IMR-90 (cell line): ENCODE results near the gene DCLK1. TPM values are rescaled to one million over a fixed set of nuclear protein-coding genes. Genes with fewer than 3 reads are reported as not detected.

ENCODE experiments used
- ATAC-seq: fragments of 200-7000 bp; cut with Tn5 transposase; 2 replicates; pipeline ENCODE4 v1.9.1; 2020; ENCODE audit warnings: low read depth, mild to moderate bottlenecking, moderate library complexity
- BruUV-seq: library from RNA; stranded (reverse); fragments of 400-500 nt; replicated peaks from 2 replicates; lab custom pipeline; 2021; lab: Mats Ljungman, UMichigan
- CTCF ChIA-PET: fragments of 300-600 bp; formaldehyde crosslinking; extraction: SDS; loops from one replicate; lab custom pipeline; 2021; ENCODE audit warnings: antibody characterized with exemption; lab: Yijun Ruan, JAX
- POLR2A ChIA-PET: fragments of 300-600 bp; sonication (Branson Sonifier 250); formaldehyde crosslinking; loops from one replicate; lab custom pipeline; 2022; ENCODE audit warnings: antibody characterized with exemption; ENCODE audit not compliant: unreplicated experiment; lab: Charles Lee
- DNase-seq: peaks from one replicate; pipeline ENCODE4 v3.0.0; 2013
- H2AFZ ChIP-seq: replicated peaks from 2 replicates; pipeline ENCODE3; 2013; ENCODE audit warnings: low read length, mild to moderate bottlenecking; ENCODE audit not compliant: poor library complexity
- H2AK5ac ChIP-seq: 2 replicates; pipeline ENCODE4 v1.6.1; 2013; ENCODE audit warnings: low read depth, low read length, inconsistent platforms
- H2AK9ac ChIP-seq: replicated peaks from 2 replicates; pipeline ENCODE3; 2013; ENCODE audit warnings: mild to moderate bottlenecking, low read depth, low read length, moderate library complexity; ENCODE audit not compliant: poor library complexity
- H2BK120ac ChIP-seq: 2 replicates; pipeline ENCODE4 v1.6.1; 2013; ENCODE audit warnings: low read depth, low read length, inconsistent platforms
- H2BK15ac ChIP-seq: 3 replicates; pipeline ENCODE4 v1.6.1; 2013; ENCODE audit warnings: low read depth, low read length, inconsistent platforms
- H2BK20ac ChIP-seq: 2 replicates; pipeline ENCODE4 v1.6.1; 2013; ENCODE audit warnings: low read depth, mild to moderate bottlenecking, inconsistent platforms, low read length, moderate library complexity
- H2BK5ac ChIP-seq: 2 replicates; pipeline ENCODE4 v1.6.1; 2013; ENCODE audit warnings: mild to moderate bottlenecking, low read depth, low read length, inconsistent platforms; ENCODE audit not compliant: poor library complexity, severe bottlenecking
- H3K14ac ChIP-seq: replicated peaks from 2 replicates; pipeline ENCODE4 v1.6.1; 2013; ENCODE audit warnings: low read depth, low read length, inconsistent platforms
- H3K18ac ChIP-seq: 2 replicates; pipeline ENCODE4 v1.6.1; 2013; ENCODE audit warnings: low read depth, low read length, control low read depth
- H3K23ac ChIP-seq: 2 replicates; pipeline ENCODE4 v1.6.1; 2013; ENCODE audit warnings: low read depth, low read length, inconsistent platforms
- H3K27ac ChIP-seq: 2 replicates; pipeline ENCODE4 v1.5.1; 2013; ENCODE audit warnings: mild to moderate bottlenecking, control low read depth, low read length; ENCODE audit not compliant: insufficient read depth
- H3K27me3 ChIP-seq: 2 replicates; pipeline ENCODE4 v1.6.1; 2013; ENCODE audit warnings: low read length; ENCODE audit not compliant: control insufficient read depth, insufficient read depth
- H3K36me3 ChIP-seq: 2 replicates; pipeline ENCODE4 v1.6.1; 2013; ENCODE audit warnings: low read length, mixed read lengths; ENCODE audit not compliant: control insufficient read depth, insufficient read depth
- H3K4ac ChIP-seq: 2 replicates; pipeline ENCODE4 v1.6.1; 2013; ENCODE audit warnings: low read depth, low read length, inconsistent platforms
- H3K4me1 ChIP-seq: 2 replicates; pipeline ENCODE4 v1.6.1; 2013; ENCODE audit warnings: low read length, mixed read lengths; ENCODE audit not compliant: control insufficient read depth, insufficient read depth
- H3K4me2 ChIP-seq: 2 replicates; pipeline ENCODE4 v1.6.1; 2013; ENCODE audit warnings: low read depth, mild to moderate bottlenecking, control low read depth, low read length, moderate library complexity
- H3K4me3 ChIP-seq: 2 replicates; pipeline ENCODE4 v1.5.1; 2013; ENCODE audit warnings: low read depth, mild to moderate bottlenecking, control low read depth, low read length, moderate library complexity; ENCODE audit not compliant: insufficient read depth
- H3K56ac ChIP-seq: 2 replicates; pipeline ENCODE4 v1.6.1; 2013; ENCODE audit warnings: low read length, inconsistent platforms; ENCODE audit not compliant: insufficient read depth; ENCODE audit errors: extremely low read depth
- H3K79me1 ChIP-seq, 2 experiments: 2 replicates each; pipeline ENCODE4 v1.6.1; 2013; ENCODE audit warnings: low read length in 2 of 2, inconsistent platforms in 1 of 2, low read depth in 1 of 2
- H3K9ac ChIP-seq: 2 replicates; pipeline ENCODE4 v1.6.1; 2013; ENCODE audit warnings: low read depth, low read length, control low read depth
- H3K9me1 ChIP-seq: 2 replicates; pipeline ENCODE4 v1.6.1; 2013; ENCODE audit warnings: low read length, inconsistent platforms; ENCODE audit not compliant: insufficient read depth
- H3K9me3 ChIP-seq: 2 replicates; pipeline ENCODE4 v1.6.1; 2013; ENCODE audit warnings: low read length; ENCODE audit not compliant: control insufficient read depth, insufficient read depth
- H4K20me1 ChIP-seq: 2 replicates; pipeline ENCODE4 v1.6.1; 2013; ENCODE audit warnings: low read length, inconsistent platforms; ENCODE audit not compliant: insufficient read depth
- H4K5ac ChIP-seq: 2 replicates; pipeline ENCODE4 v1.6.1; 2013; ENCODE audit warnings: mild to moderate bottlenecking, low read depth, low read length, control low read depth
- H4K8ac ChIP-seq, 2 experiments: 2 replicates each; pipeline ENCODE4 v1.6.1; 2013; ENCODE audit warnings: low read depth in 2 of 2, low read length in 2 of 2, control low read depth in 1 of 2, inconsistent platforms in 1 of 2
- H4K91ac ChIP-seq: 2 replicates; pipeline ENCODE4 v1.6.1; 2013; ENCODE audit warnings: low read depth, low read length, inconsistent platforms; ENCODE audit not compliant: insufficient read depth
- BHLHE40 ChIP-seq: fragments of 150-350 bp; IDR thresholded peaks from 2 replicates; pipeline ENCODE4 v1.6.1; 2016; ENCODE audit warnings: mild to moderate bottlenecking, low read depth, low read length
- CEBPB ChIP-seq: IDR thresholded peaks from 2 replicates; pipeline ENCODE4 v1.6.1; 2012; ENCODE audit warnings: low read depth, low read length, improper control_type of control experiment
- FOS ChIP-seq: fragments of 150-350 bp; IDR thresholded peaks from 2 replicates; pipeline ENCODE4 v1.6.1; 2016; ENCODE audit warnings: low read depth, low read length
- MAFK ChIP-seq: IDR thresholded peaks from 2 replicates; pipeline ENCODE4 v1.6.1; 2012; ENCODE audit warnings: low read depth, low read length, improper control_type of control experiment
- MAZ ChIP-seq: IDR thresholded peaks from 2 replicates; pipeline ENCODE4 v1.6.1; 2012; ENCODE audit warnings: low read depth, mild to moderate bottlenecking, low read length, improper control_type of control experiment, moderate library complexity, borderline replicate concordance
- MXI1 ChIP-seq: IDR thresholded peaks from 2 replicates; pipeline ENCODE4 v1.6.1; 2012; ENCODE audit warnings: low read depth, mild to moderate bottlenecking, low read length, moderate library complexity, borderline replicate concordance
- NFE2L2 ChIP-seq: fragments of 150-350 bp; IDR thresholded peaks from 2 replicates; pipeline ENCODE4 v1.6.1; 2016; ENCODE audit warnings: low read depth, mild to moderate bottlenecking, low read length
- RAD21 ChIP-seq: IDR thresholded peaks from 2 replicates; pipeline ENCODE4 v1.6.1; 2012; ENCODE audit warnings: low read length, improper control_type of control experiment
- RCOR1 ChIP-seq: IDR thresholded peaks from 2 replicates; pipeline ENCODE4 v1.6.1; 2012; ENCODE audit warnings: mild to moderate bottlenecking, low read length, improper control_type of control experiment; ENCODE audit not compliant: insufficient replicate concordance
- RFX5 ChIP-seq: IDR thresholded peaks from 2 replicates; pipeline ENCODE4 v1.8.0; 2012; ENCODE audit warnings: low read depth, mild to moderate bottlenecking, low read length, moderate library complexity
- SMC3 ChIP-seq: fragments of 150-350 bp; IDR thresholded peaks from 2 replicates; pipeline ENCODE4 v1.6.1; 2016; ENCODE audit warnings: low read depth, mild to moderate bottlenecking, antibody characterized with exemption, low read length, moderate library complexity
- WGBS, 2 experiments: methylation state at CpG; one replicate each; pipeline versions ENCODE4 v1.1.5 to v1.1.7; 2013; ENCODE audit warnings: missing lambda C conversion rate in 2 of 2; ENCODE audit not compliant: insufficient read length in 1 of 2; ENCODE audit errors: extremely low coverage in 2 of 2; 5-methylcytosine and 5-hydroxymethylcytosine counted together
- dilution Hi-C: fragments of 300-500 bp; cut with HindIII; formaldehyde crosslinking; loops from one replicate; pipeline ENCODE4 v1.14.3; 2018; ENCODE audit warnings: low sequenced_read_pairs; ENCODE audit not compliant: unreplicated experiment
- in situ Hi-C: fragments of 300-500 bp; cut with MboI; formaldehyde crosslinking; loops from 3 replicates; pipeline ENCODE4 v1.14.3; 2019; ENCODE audit warnings: low sequenced_read_pairs, inconsistent platforms, mixed read lengths
- intact Hi-C: fragments of 100-400 bp; cut with micrococcal nuclease; formaldehyde crosslinking; loops from 2 replicates; pipeline ENCODE4 v1.10.0; 2022
- polyA plus RNA-seq, 3 experiments: library from polyadenylated mRNA; depleted of rRNA; stranded (reverse); fragments of >200 nt; gene quantifications; 2 replicates each; pipeline ENCODE4 v1.2.3, GENCODE V29; 2012; ENCODE audit warnings: low replicate concordance in 1 of 3
- total RNA-seq: library from RNA; depleted of rRNA; stranded (reverse); fragments of >200 nt; gene quantifications from 2 replicates; pipeline ENCODE4 v1.2.3, GENCODE V29; 2012
- TF ChIP-seq, protein P1 (sequence below): conservative IDR thresholded peaks from 2 replicates; pipeline ENCODE4 v1.5.1; 2012; ENCODE audit warnings: mild to moderate bottlenecking, low read depth, low read length, improper control_type of control experiment
- TF ChIP-seq, protein P2 (sequence below): fragments of 150-350 bp; IDR thresholded peaks from 2 replicates; pipeline ENCODE4 v1.6.1; 2016; ENCODE audit warnings: low read depth, mild to moderate bottlenecking, low read length, moderate library complexity, borderline replicate concordance
- TF ChIP-seq, protein P3 (sequence below): fragments of 150-350 bp; IDR thresholded peaks from 2 replicates; pipeline ENCODE4 v1.6.1; 2017; ENCODE audit warnings: mild to moderate bottlenecking, antibody characterized with exemption, low read length, low read depth

DCLK1 gene
- total and polyA plus RNA-seq, 2 of the 4 experiments (the other 2 are of a cell fraction), result under 0.01 to 0.02 TPM

DNA sequence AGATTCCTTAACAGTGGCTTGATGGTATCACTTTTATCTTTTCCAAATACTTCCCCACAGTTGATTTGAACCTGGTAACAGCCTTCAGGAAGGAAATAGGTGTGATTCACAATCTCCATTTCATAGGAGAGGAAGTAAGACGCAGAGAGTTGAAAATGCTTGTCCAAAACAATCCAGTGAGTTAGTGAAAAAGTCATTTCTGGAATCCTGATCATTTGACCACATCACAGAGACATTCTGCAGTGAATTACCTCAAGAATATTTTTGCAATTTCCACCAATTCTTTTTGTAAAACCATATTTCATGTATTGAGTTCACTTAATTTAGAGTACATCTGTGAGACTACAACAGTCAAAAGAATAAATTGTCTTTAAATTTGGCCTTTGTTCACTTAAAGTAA lies 292.8 kb downstream of the DCLK1 start:
- H2BK15ac ChIP-seq, result peak overlapping the region; percentile 47; the same call in 1 of the 3 replicates
- no peak overlapping the region for H3K56ac ChIP-seq
- no peak overlapping the region for H2AK9ac ChIP-seq
- BruUV-seq, result no TSS peak
- peak overlapping the region; percentile 99 for H2BK20ac ChIP-seq
- no peak overlapping the region for H4K5ac ChIP-seq
- ChIA-PET POLR2A (no interaction called here), CTCF (no interaction called here)
- no peak overlapping the region for H3K27ac ChIP-seq
- H3K9me3 ChIP-seq, result no peaks in the 10 kb centered on the region
- in situ Hi-C loops (no loop called here), dilution Hi-C loops (no loop called here), intact Hi-C loops (no loop called here)
- no peaks in the 10 kb centered on the region for H4K20me1 ChIP-seq
- peak overlapping the region; percentile 82; the same call in 1 of the 2 replicates for H3K23ac ChIP-seq
- H3K18ac ChIP-seq, result no peak overlapping the region
- no peak overlapping the region for H3K4me2 ChIP-seq
- no peak overlapping the region for H3K4me3 ChIP-seq
- peak overlapping the region; percentile 91; the same call in 1 of the 2 replicates for H3K14ac ChIP-seq
- DNase-seq (peak; percentile 85), ATAC-seq (peak; percentile 86)
- no peaks in the 10 kb centered on the region for H3K27me3 ChIP-seq
- peak overlapping the region; percentile 58 to 88 for H4K8ac ChIP-seq
- H2AK5ac ChIP-seq, result no peak overlapping the region
- H2BK120ac ChIP-seq, result peak overlapping the region; percentile 98
- H3K9ac ChIP-seq, result no peak overlapping the region
- H3K36me3 ChIP-seq, result no peaks in the 10 kb centered on the region
- H2AFZ ChIP-seq, result no peak overlapping the region
- 0 out of 2 replicates have a peak, but pooled peaks cover 1% of the 10 kb centered on the region for H3K9me1 ChIP-seq
- H3K79me1 ChIP-seq, result no peaks in the 10 kb centered on the region
- TF ChIP-seq, protein P1, sequence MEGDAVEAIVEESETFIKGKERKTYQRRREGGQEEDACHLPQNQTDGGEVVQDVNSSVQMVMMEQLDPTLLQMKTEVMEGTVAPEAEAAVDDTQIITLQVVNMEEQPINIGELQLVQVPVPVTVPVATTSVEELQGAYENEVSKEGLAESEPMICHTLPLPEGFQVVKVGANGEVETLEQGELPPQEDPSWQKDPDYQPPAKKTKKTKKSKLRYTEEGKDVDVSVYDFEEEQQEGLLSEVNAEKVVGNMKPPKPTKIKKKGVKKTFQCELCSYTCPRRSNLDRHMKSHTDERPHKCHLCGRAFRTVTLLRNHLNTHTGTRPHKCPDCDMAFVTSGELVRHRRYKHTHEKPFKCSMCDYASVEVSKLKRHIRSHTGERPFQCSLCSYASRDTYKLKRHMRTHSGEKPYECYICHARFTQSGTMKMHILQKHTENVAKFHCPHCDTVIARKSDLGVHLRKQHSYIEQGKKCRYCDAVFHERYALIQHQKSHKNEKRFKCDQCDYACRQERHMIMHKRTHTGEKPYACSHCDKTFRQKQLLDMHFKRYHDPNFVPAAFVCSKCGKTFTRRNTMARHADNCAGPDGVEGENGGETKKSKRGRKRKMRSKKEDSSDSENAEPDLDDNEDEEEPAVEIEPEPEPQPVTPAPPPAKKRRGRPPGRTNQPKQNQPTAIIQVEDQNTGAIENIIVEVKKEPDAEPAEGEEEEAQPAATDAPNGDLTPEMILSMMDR, result no peak
- TF ChIP-seq, protein P2, sequence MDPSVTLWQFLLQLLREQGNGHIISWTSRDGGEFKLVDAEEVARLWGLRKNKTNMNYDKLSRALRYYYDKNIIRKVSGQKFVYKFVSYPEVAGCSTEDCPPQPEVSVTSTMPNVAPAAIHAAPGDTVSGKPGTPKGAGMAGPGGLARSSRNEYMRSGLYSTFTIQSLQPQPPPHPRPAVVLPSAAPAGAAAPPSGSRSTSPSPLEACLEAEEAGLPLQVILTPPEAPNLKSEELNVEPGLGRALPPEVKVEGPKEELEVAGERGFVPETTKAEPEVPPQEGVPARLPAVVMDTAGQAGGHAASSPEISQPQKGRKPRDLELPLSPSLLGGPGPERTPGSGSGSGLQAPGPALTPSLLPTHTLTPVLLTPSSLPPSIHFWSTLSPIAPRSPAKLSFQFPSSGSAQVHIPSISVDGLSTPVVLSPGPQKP, result no peak
- TF ChIP-seq FOS (no peak), MAZ (no peak), MXI1 (no peak), RFX5 (no peak), SMC3 (no peak), RCOR1 (no peak), CEBPB (no peak), RAD21 (no peak), NFE2L2 (no peak), BHLHE40 (no peak), MAFK (no peak)
- TF ChIP-seq, protein P3, sequence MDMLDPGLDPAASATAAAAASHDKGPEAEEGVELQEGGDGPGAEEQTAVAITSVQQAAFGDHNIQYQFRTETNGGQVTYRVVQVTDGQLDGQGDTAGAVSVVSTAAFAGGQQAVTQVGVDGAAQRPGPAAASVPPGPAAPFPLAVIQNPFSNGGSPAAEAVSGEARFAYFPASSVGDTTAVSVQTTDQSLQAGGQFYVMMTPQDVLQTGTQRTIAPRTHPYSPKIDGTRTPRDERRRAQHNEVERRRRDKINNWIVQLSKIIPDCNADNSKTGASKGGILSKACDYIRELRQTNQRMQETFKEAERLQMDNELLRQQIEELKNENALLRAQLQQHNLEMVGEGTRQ, result no peak
- H2BK5ac ChIP-seq, result peak overlapping the region; percentile 67
- no CpG with 5 or more reads among the region's 1 CpG for WGBS, 2 experiments
- H3K4me1 ChIP-seq, result peaks cover 2% of the 10 kb centered on the region
- peak overlapping the region; percentile 89 for H3K4ac ChIP-seq
- H4K91ac ChIP-seq, result peak overlapping the region; percentile 84; the same call in 1 of the 2 replicates
